Measurements from ENCODE around the gene TNFRSF4. TPM values are rescaled to one million over a fixed set of nuclear protein-coding genes. Genes with fewer than 3 reads are reported as not detected.

Gene TNFRSF4
- total RNA-seq, 1 donor from 2014 or later: not detected

GRCh38 chr1:1236176-1236763 is 22.3 kb upstream of the TNFRSF4 start:
- TF ChIP-seq, protein P1, sequence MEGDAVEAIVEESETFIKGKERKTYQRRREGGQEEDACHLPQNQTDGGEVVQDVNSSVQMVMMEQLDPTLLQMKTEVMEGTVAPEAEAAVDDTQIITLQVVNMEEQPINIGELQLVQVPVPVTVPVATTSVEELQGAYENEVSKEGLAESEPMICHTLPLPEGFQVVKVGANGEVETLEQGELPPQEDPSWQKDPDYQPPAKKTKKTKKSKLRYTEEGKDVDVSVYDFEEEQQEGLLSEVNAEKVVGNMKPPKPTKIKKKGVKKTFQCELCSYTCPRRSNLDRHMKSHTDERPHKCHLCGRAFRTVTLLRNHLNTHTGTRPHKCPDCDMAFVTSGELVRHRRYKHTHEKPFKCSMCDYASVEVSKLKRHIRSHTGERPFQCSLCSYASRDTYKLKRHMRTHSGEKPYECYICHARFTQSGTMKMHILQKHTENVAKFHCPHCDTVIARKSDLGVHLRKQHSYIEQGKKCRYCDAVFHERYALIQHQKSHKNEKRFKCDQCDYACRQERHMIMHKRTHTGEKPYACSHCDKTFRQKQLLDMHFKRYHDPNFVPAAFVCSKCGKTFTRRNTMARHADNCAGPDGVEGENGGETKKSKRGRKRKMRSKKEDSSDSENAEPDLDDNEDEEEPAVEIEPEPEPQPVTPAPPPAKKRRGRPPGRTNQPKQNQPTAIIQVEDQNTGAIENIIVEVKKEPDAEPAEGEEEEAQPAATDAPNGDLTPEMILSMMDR (IDR thresholded peaks at IDR 0.05): no peak
- TF ChIP-seq EZH2 (IDR thresholded peaks at IDR 0.05) (no peak), EZH2phosphoT487 (IDR thresholded peaks at IDR 0.05) (no peak)
- H3K4me1 Mint-ChIP-seq: peaks cover 17% of the 10 kb centered on the region
- Histone ChIP-seq H3K36me3 (no peaks in the 10 kb centered on the region), H3K4me2 (no peak overlapping the region), H3K4me3 (no peak overlapping the region), H2AFZ (replicated peaks) (no peak overlapping the region), H3K79me2 (ENCODE audit: low read depth) (peaks cover 27% of the 10 kb centered on the region), H3K27me3 (no peaks in the 10 kb centered on the region), H3K4me1 (peaks cover 9% of the 10 kb centered on the region), H3K9ac (no peak overlapping the region), H3K27ac (peak overlapping the region; percentile 63), H3K9me3 (ENCODE audit: low read depth) (no peaks in the 10 kb centered on the region), H3F3A (ENCODE audit: low read depth) (peaks cover 7% of the 10 kb centered on the region), H4K20me1 (ENCODE audit: low read depth) (peaks cover 18% of the 10 kb centered on the region)
- peaks cover 11% of the 10 kb centered on the region for H3K36me3 Mint-ChIP-seq
- DNase-seq (ENCODE audit: low spot score): no peak
- no peak overlapping the region for H3K4me3 Mint-ChIP-seq
- H3K9me3 Mint-ChIP-seq: peaks cover 3% of the 10 kb centered on the region
- H3K27ac Mint-ChIP-seq: no peak overlapping the region
- peaks cover 2% of the 10 kb centered on the region for H3K27me3 Mint-ChIP-seq (ENCODE audit: insufficient read depth, low read depth)

DNA sequence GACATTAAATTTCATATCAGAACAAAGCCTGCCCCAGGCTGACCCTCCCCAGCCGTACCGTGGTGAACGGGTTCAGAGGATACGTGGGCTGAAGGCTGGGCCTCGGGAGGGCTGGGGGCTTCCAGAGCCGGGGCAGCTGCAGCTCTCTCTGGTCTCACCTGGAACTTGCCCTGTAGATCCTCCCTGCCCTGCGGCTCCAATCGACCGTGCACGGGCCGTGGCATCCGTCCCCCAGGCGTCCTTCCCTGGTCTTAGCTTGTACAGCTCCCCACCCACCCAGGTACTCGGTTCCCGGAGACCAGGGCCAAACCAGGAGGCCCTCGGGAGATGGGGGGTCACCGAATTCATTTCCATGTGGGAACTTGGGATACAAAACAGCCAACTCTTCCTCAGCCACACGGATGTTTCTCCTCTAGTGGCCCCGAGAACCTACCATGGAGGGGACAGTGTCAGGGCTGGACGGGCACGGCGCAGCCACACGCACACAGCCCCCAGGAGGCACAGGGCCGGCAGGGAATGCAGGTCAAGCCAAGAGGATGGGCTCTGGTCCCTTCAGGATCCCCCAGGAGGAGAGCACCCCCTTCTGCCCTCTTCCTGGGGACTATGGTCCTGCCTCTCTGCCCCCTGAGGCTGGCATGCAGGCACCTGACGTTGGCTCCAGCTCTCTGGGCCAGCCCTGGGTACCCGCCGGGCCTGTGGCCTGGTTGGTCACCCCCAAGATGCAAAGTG is 21.2 kb upstream of the TNFRSF4 start:
- no peak overlapping the region for H3K4me3 ChIP-seq
- H3K9ac ChIP-seq: no peak overlapping the region
- H3K4me1 Mint-ChIP-seq: peaks cover 25% of the 10 kb centered on the region
- peaks cover 2% of the 10 kb centered on the region for H3K27me3 Mint-ChIP-seq (ENCODE audit: insufficient read depth, low read depth)
- no peak overlapping the region for H2AFZ ChIP-seq (replicated peaks)
- no peak overlapping the region for H3K27ac ChIP-seq
- peaks cover 38% of the 10 kb centered on the region for H3K79me2 ChIP-seq (ENCODE audit: low read depth)
- H3K4me2 ChIP-seq: no peak overlapping the region
- H3K36me3 ChIP-seq: no peaks in the 10 kb centered on the region
- no peak for DNase-seq (ENCODE audit: low spot score)
- peaks cover 15% of the 10 kb centered on the region for H3K4me1 ChIP-seq
- no peak overlapping the region for H3K4me3 Mint-ChIP-seq
- no peak for TF ChIP-seq EZH2 (IDR thresholded peaks at IDR 0.05)
- TF ChIP-seq, protein P1 (IDR thresholded peaks at IDR 0.05): no peak
- TF ChIP-seq EZH2phosphoT487 (IDR thresholded peaks at IDR 0.05): no peak
- peaks cover 3% of the 10 kb centered on the region for H3K9me3 Mint-ChIP-seq
- peaks cover 26% of the 10 kb centered on the region for H4K20me1 ChIP-seq (ENCODE audit: low read depth)
- peaks cover 12% of the 10 kb centered on the region for H3F3A ChIP-seq (ENCODE audit: low read depth)
- H3K36me3 Mint-ChIP-seq: peaks cover 11% of the 10 kb centered on the region
- H3K9me3 ChIP-seq (ENCODE audit: low read depth): no peaks in the 10 kb centered on the region
- no peak overlapping the region for H3K27ac Mint-ChIP-seq
- H3K27me3 ChIP-seq: no peaks in the 10 kb centered on the region

DNA sequence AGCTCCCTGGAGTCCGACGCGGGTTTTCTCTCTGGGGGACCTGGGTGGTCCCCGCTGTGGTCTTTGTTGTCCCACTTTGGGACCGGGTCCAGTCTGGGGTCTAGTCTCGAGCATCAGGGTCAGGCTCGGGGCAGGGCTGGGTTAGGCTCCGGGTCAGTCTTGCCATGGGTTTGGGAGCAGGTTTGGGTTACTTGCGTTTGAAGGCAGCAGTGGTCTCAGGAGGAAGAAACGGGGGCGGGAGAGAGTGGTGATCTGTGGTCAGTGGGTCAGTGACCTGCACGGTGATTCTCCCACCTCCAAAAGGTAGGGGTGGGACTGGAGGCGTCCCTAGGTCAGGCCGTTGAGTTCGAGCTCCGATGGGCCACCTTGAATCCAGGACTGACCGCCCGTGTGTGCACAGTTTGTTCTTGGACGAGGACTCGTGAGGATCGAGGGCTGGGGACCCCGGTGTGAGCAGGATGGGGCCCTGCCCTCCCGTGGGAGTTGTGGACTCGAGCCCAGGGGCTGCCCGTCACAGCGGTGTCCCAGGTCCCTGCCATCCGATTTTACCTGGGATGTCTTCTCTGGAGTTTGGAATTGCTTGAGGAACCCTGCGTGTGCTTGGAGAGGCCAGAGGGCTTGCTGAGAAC is 20.3 kb upstream of the TNFRSF4 start:
- no peak overlapping the region for H3K4me3 ChIP-seq
- DNase-seq (ENCODE audit: low spot score): no peak
- Mint-ChIP-seq H3K4me1 (peaks cover 31% of the 10 kb centered on the region), H3K9me3 (peaks cover 3% of the 10 kb centered on the region), H3K27ac (no peak overlapping the region), H3K27me3 (ENCODE audit: insufficient read depth, low read depth) (peaks cover 5% of the 10 kb centered on the region), H3K36me3 (peaks cover 16% of the 10 kb centered on the region), H3K4me3 (peak overlapping the region; percentile 84)
- H3K4me1 ChIP-seq: peaks cover 6% of the 10 kb centered on the region
- H3K9me3 ChIP-seq (ENCODE audit: low read depth): no peaks in the 10 kb centered on the region
- no peak overlapping the region for H2AFZ ChIP-seq (replicated peaks)
- H3K79me2 ChIP-seq (ENCODE audit: low read depth): peaks cover 46% of the 10 kb centered on the region
- no peaks in the 10 kb centered on the region for H3K27me3 ChIP-seq
- no peak for TF ChIP-seq EZH2phosphoT487 (IDR thresholded peaks at IDR 0.05)
- TF ChIP-seq, protein P1 (IDR thresholded peaks at IDR 0.05): no peak
- TF ChIP-seq EZH2 (IDR thresholded peaks at IDR 0.05): no peak
- peaks cover 12% of the 10 kb centered on the region for H3F3A ChIP-seq (ENCODE audit: low read depth)
- H3K36me3 ChIP-seq: no peaks in the 10 kb centered on the region
- peaks cover 33% of the 10 kb centered on the region for H4K20me1 ChIP-seq (ENCODE audit: low read depth)
- no peak overlapping the region for H3K9ac ChIP-seq
- no peak overlapping the region for H3K27ac ChIP-seq
- H3K4me2 ChIP-seq: no peak overlapping the region
